H1 (cell line): ENCODE measurements around the gene PTPN12. TPM values are rescaled to one million over a fixed set of nuclear protein-coding genes. Genes with fewer than 3 reads are reported as not detected.

Source experiments
- CTCF ChIA-PET: fragments of 300-600 bp; sonication (Branson Sonifier 250); formaldehyde crosslinking; loops from one replicate; lab custom pipeline; 2021; ENCODE audit not compliant: partially characterized antibody; lab: Charles Lee
- POLR2A ChIA-PET: fragments of 300-600 bp; sonication (Branson Sonifier 250); formaldehyde crosslinking; loops from one replicate; lab custom pipeline; 2021; ENCODE audit warnings: inconsistent platforms; ENCODE audit not compliant: partially characterized antibody; lab: Charles Lee
- DNase-seq, 2 experiments: peaks; one replicate each; pipeline versions ENCODE4 v3.0.0 to v3.0.0-alpha.2; 2010 to 2022; ENCODE audit warnings: low spot score in 2 of 2, low read depth in 1 of 2, mixed read lengths in 1 of 2
- FAIRE-seq: peaks from 2 replicates; lab custom pipeline; 2011; peaks lifted over from hg19 to GRCh38; lab: Jason Lieb, UNC
- H2AFZ ChIP-seq: 2 replicates; pipeline ENCODE4 v1.8.1; 2012; ENCODE audit warnings: low read length, inconsistent platforms
- H2AK5ac ChIP-seq: 2 replicates; pipeline ENCODE4 v1.6.1; 2013; ENCODE audit warnings: low read depth, low read length
- H2BK120ac ChIP-seq: replicated peaks from 2 replicates; pipeline ENCODE3; 2013; ENCODE audit warnings: low read depth, low read length, inconsistent platforms
- H2BK12ac ChIP-seq: 2 replicates; pipeline ENCODE4 v1.6.1; 2013; ENCODE audit warnings: low read depth, low read length
- H2BK15ac ChIP-seq: 2 replicates; pipeline ENCODE4 v1.6.1; 2013; ENCODE audit warnings: low read length
- H2BK20ac ChIP-seq: 2 replicates; pipeline ENCODE4 v1.6.1; 2013; ENCODE audit warnings: low read length
- H2BK5ac ChIP-seq: 2 replicates; pipeline ENCODE4 v1.6.1; 2013; ENCODE audit warnings: low read depth, low read length
- H3K14ac ChIP-seq: 2 replicates; pipeline ENCODE4 v1.6.1; 2013; ENCODE audit warnings: inconsistent platforms; ENCODE audit not compliant: insufficient read length
- H3K18ac ChIP-seq: 2 replicates; pipeline ENCODE4 v1.6.1; 2013; ENCODE audit warnings: low read length; ENCODE audit errors: extremely low read depth
- H3K23ac ChIP-seq: 2 replicates; pipeline ENCODE4 v1.6.1; 2013; ENCODE audit warnings: inconsistent platforms; ENCODE audit not compliant: insufficient read length
- H3K23me2 ChIP-seq: 2 replicates; pipeline ENCODE4 v1.6.1; 2013; ENCODE audit warnings: low read depth, low read length
- H3K27ac ChIP-seq: 2 replicates; pipeline ENCODE4 v1.6.1; 2011; ENCODE audit warnings: low read depth, low read length, inconsistent platforms
- H3K27me3 ChIP-seq, 4 experiments: replicated peaks in 1 of 4; 1 replicate in 1 of 4; 2 replicates in 3 of 4; pipeline versions ENCODE4 v1.6.1 to v1.8.1; 2011 to 2013; ENCODE audit warnings: low read length in 3 of 4, mild to moderate bottlenecking in 3 of 4, inconsistent platforms in 2 of 4, mixed read lengths in 2 of 4, moderate library complexity in 1 of 4; ENCODE audit not compliant: control insufficient read depth in 3 of 4, insufficient read depth in 3 of 4; ENCODE audit errors: extremely low read depth in 1 of 4
- H3K36me3 ChIP-seq, 4 experiments: 2 replicates each; pipeline versions ENCODE4 v1.6.1 to v1.8.1; 2011 to 2013; ENCODE audit warnings: mild to moderate bottlenecking in 4 of 4, low read length in 3 of 4, moderate library complexity in 2 of 4, control low read depth in 1 of 4, inconsistent platforms in 1 of 4; ENCODE audit not compliant: insufficient read depth in 4 of 4, control insufficient read depth in 2 of 4
- H3K4ac ChIP-seq: replicated peaks from 2 replicates; pipeline ENCODE3; 2013; ENCODE audit warnings: low read length, low read depth, mixed read lengths, inconsistent platforms; ENCODE audit not compliant: insufficient read length
- H3K4me1 ChIP-seq, 4 experiments: replicated peaks in 1 of 4; 1 replicate in 1 of 4; 2 replicates in 3 of 4; pipeline versions ENCODE4 v1.6.1 to v1.8.1; 2011 to 2013; ENCODE audit warnings: low read length in 3 of 4, inconsistent platforms in 2 of 4, mixed read lengths in 1 of 4; ENCODE audit not compliant: insufficient read depth in 4 of 4, control insufficient read depth in 3 of 4
- H3K4me2 ChIP-seq, 2 experiments: 2 replicates each; pipeline versions ENCODE4 v1.6.1 to v1.8.1; 2011 to 2013; ENCODE audit warnings: low read depth in 2 of 2, low read length in 2 of 2, control low read depth in 1 of 2, inconsistent platforms in 1 of 2, mild to moderate bottlenecking in 1 of 2; ENCODE audit not compliant: insufficient read depth in 1 of 2
- H3K4me3 ChIP-seq, 4 experiments: fragments of 200-600, 300-600 bp in 1 of 4; sonication (generic), shearing (Covaris generic), sonication (Bioruptor Twin) in 1 of 4; 2 replicates each; pipeline versions ENCODE4 v1.5.1 to v1.8.1; 2011 to 2016; ENCODE audit warnings: low read length in 4 of 4, low read depth in 3 of 4, control low read depth in 2 of 4, inconsistent platforms in 2 of 4, mild to moderate bottlenecking in 2 of 4, mixed read lengths in 1 of 4, moderate library complexity in 1 of 4; ENCODE audit not compliant: insufficient read depth in 2 of 4; ENCODE audit errors: extremely low read depth in 1 of 4
- H3K56ac ChIP-seq: replicated peaks from 2 replicates; pipeline ENCODE3; 2013; ENCODE audit warnings: low read depth, mild to moderate bottlenecking, mixed read lengths, low read length, inconsistent platforms; ENCODE audit not compliant: insufficient read length
- H3K79me1 ChIP-seq: 2 replicates; pipeline ENCODE4 v1.6.1; 2013; ENCODE audit warnings: low read depth, low read length, control low read depth
- H3K79me2 ChIP-seq, 2 experiments: 2 replicates each; pipeline versions ENCODE4 v1.6.1 to v1.8.1; 2012 to 2013; ENCODE audit warnings: low read length in 2 of 2, mild to moderate bottlenecking in 2 of 2, inconsistent platforms in 1 of 2; ENCODE audit not compliant: insufficient read depth in 2 of 2, control insufficient read depth in 1 of 2
- H3K9ac ChIP-seq, 4 experiments: replicated peaks in 1 of 4; 1 replicate in 1 of 4; 2 replicates in 3 of 4; pipeline versions ENCODE4 v1.6.1 to v1.8.1; 2011 to 2013; ENCODE audit warnings: low read depth in 3 of 4, low read length in 3 of 4, control low read depth in 2 of 4, mild to moderate bottlenecking in 2 of 4, moderate library complexity in 2 of 4, inconsistent platforms in 1 of 4; ENCODE audit errors: extremely low read depth in 1 of 4
- H3K9me3 ChIP-seq, 2 experiments: 2 replicates each; pipeline versions ENCODE4 v1.6.1 to v1.8.1; 2012 to 2013; ENCODE audit warnings: mild to moderate bottlenecking in 2 of 2, moderate library complexity in 2 of 2, control low read depth in 1 of 2, inconsistent platforms in 1 of 2, low read depth in 1 of 2, low read length in 1 of 2, mixed read lengths in 1 of 2; ENCODE audit not compliant: insufficient read depth in 2 of 2
- H4K20me1 ChIP-seq, 2 experiments: replicated peaks in 1 of 2; 2 replicates each; pipeline versions ENCODE3 to v1.8.1; 2011 to 2013; ENCODE audit warnings: inconsistent platforms in 2 of 2, low read length in 2 of 2, mild to moderate bottlenecking in 1 of 2; ENCODE audit not compliant: insufficient read depth in 2 of 2, control insufficient read depth in 1 of 2
- H4K5ac ChIP-seq: 2 replicates; pipeline ENCODE4 v1.6.1; 2013; ENCODE audit warnings: low read length, low read depth, mixed read lengths, inconsistent platforms; ENCODE audit not compliant: insufficient read length
- H4K8ac ChIP-seq: 2 replicates; pipeline ENCODE4 v1.8.0; 2013; ENCODE audit warnings: mild to moderate bottlenecking, moderate library complexity, low read length, inconsistent platforms; ENCODE audit not compliant: insufficient read depth; ENCODE audit errors: extremely low read depth
- H4K91ac ChIP-seq: replicated peaks from 2 replicates; pipeline ENCODE3; 2013; ENCODE audit warnings: low read length, mixed read lengths, inconsistent platforms; ENCODE audit not compliant: insufficient read length
- CHD2 ChIP-seq: IDR thresholded peaks from 2 replicates; pipeline ENCODE4 v1.6.1; 2012; ENCODE audit warnings: low read length, improper control_type of control experiment
- EZH2 ChIP-seq: fragments of 200-600 bp; sonication (generic); IDR thresholded peaks from 2 replicates; pipeline ENCODE4 v1.7.1; 2012; ENCODE audit warnings: low read depth, mild to moderate bottlenecking, moderate library complexity, low read length, inconsistent platforms; ENCODE audit not compliant: severe bottlenecking
- FOSL1 ChIP-seq: IDR thresholded peaks from 2 replicates; pipeline ENCODE4 v1.6.1; 2011; ENCODE audit warnings: mild to moderate bottlenecking, low read depth, low read length, moderate library complexity; ENCODE audit not compliant: insufficient read depth
- NANOG ChIP-seq: IDR thresholded peaks from 2 replicates; pipeline ENCODE4 v1.6.1; 2011; ENCODE audit warnings: low read length, low read depth, mild to moderate bottlenecking, inconsistent platforms; ENCODE audit not compliant: insufficient read depth, poor library complexity, severe bottlenecking
- NRF1 ChIP-seq: IDR thresholded peaks from 2 replicates; pipeline ENCODE4 v1.6.1; 2011; ENCODE audit warnings: mild to moderate bottlenecking, low read depth, low read length, improper control_type of control experiment
- PHF8 ChIP-seq: fragments of 200-600 bp; sonication (generic); conservative IDR thresholded peaks from 2 replicates; pipeline ENCODE4 v1.7.1; 2012; ENCODE audit warnings: low read depth, mild to moderate bottlenecking, inconsistent platforms, low read length, moderate library complexity
- POLR2AphosphoS5 ChIP-seq: IDR thresholded peaks from 2 replicates; pipeline ENCODE4 v1.6.1; 2011; ENCODE audit warnings: low read depth, low read length
- RFX5 ChIP-seq: IDR thresholded peaks from 2 replicates; pipeline ENCODE4 v1.6.1; 2011; ENCODE audit warnings: low read depth, low read length, improper control_type of control experiment, borderline replicate concordance
- WGBS, 2 experiments: shearing (Covaris generic) in 1 of 2; methylation state at CpG; one replicate each; pipeline versions ENCODE4 v1.1.6 to v1.1.7; 2013 to 2015; ENCODE audit warnings: low lambda C conversion rate in 2 of 2, mixed read lengths in 2 of 2, inconsistent platforms in 1 of 2, low coverage in 1 of 2, missing lambda C conversion rate in 1 of 2; ENCODE audit not compliant: insufficient replicate concordance in 2 of 2, insufficient coverage in 1 of 2, insufficient read length in 1 of 2; ENCODE audit errors: extremely low coverage in 1 of 2, missing lambda C conversion rate in 1 of 2; 5-methylcytosine and 5-hydroxymethylcytosine counted together
- polyA plus RNA-seq, 7 experiments: library from polyadenylated mRNA; depleted of rRNA in 3 of 7; stranded (reverse) in 5 of 7; unstranded in 2 of 7; fragments of >200 nt in 5 of 7; fragments of 200-250 nt in 2 of 7; gene quantifications; 1 replicate in 5 of 7; 2 replicates in 1 of 7; 4 replicates in 1 of 7; pipeline versions ENCODE4 v1.2.1 to v1.2.3, GENCODE V29; 2011 to 2013; ENCODE audit warnings: missing spikeins in 2 of 7, mixed read lengths in 2 of 7
- total RNA-seq: library from RNA; stranded (reverse); fragmentation: NEBNext Ultra II Directional; extraction: Animal tissue kit (Norgen Biotek cat#: 25700); gene quantifications from 2 replicates; pipeline ENCODE4 v1.2.1, GENCODE V29; 2021

The PTPN12 gene
- total and polyA plus RNA-seq, 2 of the 8 experiments (the other 6 are each of a cell fraction or from before 2014, with no cell fraction given): 39.7 to 132 TPM

GRCh38 chr7:77563275-77563674 is 26.2 kb downstream of the PTPN12 start:
- CTCF ChIA-PET: interaction anchor here (1.0 kb wide), 1 partner anchor 20 kb away, joined by 3 read pairs; no protein-coding TSS in a partner anchor
- no peak overlapping the region for H4K5ac ChIP-seq
- no peak overlapping the region for H3K18ac ChIP-seq
- FAIRE-seq (no peak), DNase-seq (no peak)
- H2BK15ac ChIP-seq: no peak overlapping the region
- H3K27ac ChIP-seq: no peak overlapping the region
- H3K23ac ChIP-seq: no peak overlapping the region
- no peak overlapping the region for H3K4me2 ChIP-seq
- no peaks in the 10 kb centered on the region for H3K36me3 ChIP-seq
- H4K8ac ChIP-seq: no peak overlapping the region
- H3K27me3 ChIP-seq: no peaks in the 10 kb centered on the region
- H2BK20ac ChIP-seq: no peak overlapping the region
- H3K79me1 ChIP-seq: no peaks in the 10 kb centered on the region; the same call in 1 of the 2 replicates
- no peak overlapping the region for H2AK5ac ChIP-seq
- peaks cover 28 to 98% of the 10 kb centered on the region in 2 experiments for H3K79me2 ChIP-seq
- H2AFZ ChIP-seq: no peak overlapping the region
- H3K9me3 ChIP-seq: no peaks in the 10 kb centered on the region
- no peak overlapping the region for H2BK5ac ChIP-seq
- no peak overlapping the region for H4K91ac ChIP-seq
- no peak for TF ChIP-seq CHD2
- no peak for TF ChIP-seq FOSL1
- TF ChIP-seq NANOG: no peak
- TF ChIP-seq PHF8: no peak
- TF ChIP-seq RFX5: no peak
- TF ChIP-seq NRF1: no peak
- no peak for TF ChIP-seq EZH2
- TF ChIP-seq POLR2AphosphoS5: no peak
- no peak overlapping the region for H2BK12ac ChIP-seq
- H3K9ac ChIP-seq: no peak overlapping the region
- peaks cover 0 to 4% (median 2%) of the 10 kb centered on the region in 4 experiments; a peak in 3 of 7 replicates for H3K4me1 ChIP-seq
- peaks cover 17 to 19% of the 10 kb centered on the region in 2 experiments for H4K20me1 ChIP-seq
- no peak overlapping the region for H3K14ac ChIP-seq
- WGBS, 2 experiments: 76% methylated on average over 2 of the region's 2 CpGs; no CpG with 5 or more reads in 1 of the 2 experiments
- no peak overlapping the region for H3K56ac ChIP-seq
- no peak overlapping the region for H3K4me3 ChIP-seq
- no peaks in the 10 kb centered on the region for H3K23me2 ChIP-seq
- no peak overlapping the region for H2BK120ac ChIP-seq
- POLR2A ChIA-PET: interaction anchor here (1.0 kb wide), 1 partner anchor 24 kb away, joined by 3 read pairs; no protein-coding TSS in a partner anchor
- no peak overlapping the region for H3K4ac ChIP-seq
